WTC11 (cell line): Measurements from ENCODE around the gene NR1D1. TPM values are rescaled to one million over a fixed set of nuclear protein-coding genes. Genes with fewer than 3 reads are reported as not detected.

Experiments used
- ATAC-seq: fragments of 200-7000 bp; cut with Tn5 transposase; 2 replicates; pipeline ENCODE4 v1.10.0; 2021; ENCODE audit warnings: mild to moderate bottlenecking, moderate library complexity
- CTCF ChIA-PET: fragments of 300-600 bp; sonication (Branson Sonifier 250); formaldehyde crosslinking; loops from one replicate; lab custom pipeline; 2021; ENCODE audit warnings: antibody characterized with exemption; lab: Charles Lee
- POLR2A ChIA-PET: fragments of 350-600 bp; sonication (Branson Sonifier 250); formaldehyde crosslinking; loops from one replicate; lab custom pipeline; 2021; ENCODE audit warnings: antibody characterized with exemption; lab: Charles Lee
- DNase-seq: peaks from one replicate; pipeline ENCODE4 v3.0.0; 2021; ENCODE audit warnings: low spot score
- H3K27ac Mint-ChIP-seq: 2 replicates; pipeline ENCODE4 v1.8.0; 2021; ENCODE audit warnings: mixed read lengths
- H3K27me3 Mint-ChIP-seq: 2 replicates; pipeline ENCODE4 v1.8.0; 2021; ENCODE audit warnings: low read depth, mild to moderate bottlenecking, moderate library complexity, mixed read lengths
- H3K36me3 Mint-ChIP-seq: 2 replicates; pipeline ENCODE4 v1.8.0; 2021; ENCODE audit warnings: mixed read lengths
- H3K4me1 Mint-ChIP-seq: 2 replicates; pipeline ENCODE4 v1.8.0; 2022; ENCODE audit warnings: mixed read lengths
- H3K4me3 Mint-ChIP-seq: 2 replicates; pipeline ENCODE4 v1.8.0; 2021; ENCODE audit warnings: mild to moderate bottlenecking, moderate library complexity, mixed read lengths
- H3K9me3 Mint-ChIP-seq: 2 replicates; pipeline ENCODE4 v1.8.0; 2021; ENCODE audit warnings: mixed read lengths
- ARID4B ChIP-seq: sonication (generic); formaldehyde crosslinking; IDR thresholded peaks from 2 replicates; pipeline ENCODE4 v1.8.0; 2023; ENCODE audit warnings: missing genetic modification reagents, mild to moderate bottlenecking, borderline replicate concordance
- ESRRA ChIP-seq: sonication (generic); formaldehyde crosslinking; IDR thresholded peaks from 2 replicates; pipeline ENCODE4 v1.8.1; 2022; ENCODE audit warnings: mild to moderate bottlenecking, missing genetic modification reagents, borderline replicate concordance
- FOXJ3 ChIP-seq: sonication (generic); formaldehyde crosslinking; IDR thresholded peaks from 2 replicates; pipeline ENCODE4 v1.9.0; 2021; ENCODE audit warnings: missing genetic modification reagents, mild to moderate bottlenecking, borderline replicate concordance
- FOXP1 ChIP-seq: sonication (generic); formaldehyde crosslinking; IDR thresholded peaks from 2 replicates; pipeline ENCODE4 v1.8.0; 2022; ENCODE audit warnings: missing genetic modification reagents, mild to moderate bottlenecking, moderate library complexity, borderline replicate concordance
- IRF2 ChIP-seq: sonication (generic); formaldehyde crosslinking; IDR thresholded peaks from 2 replicates; pipeline ENCODE4 v1.8.0; 2022; ENCODE audit warnings: low read depth, missing genetic modification reagents, borderline replicate concordance
- MLX ChIP-seq: sonication (generic); formaldehyde crosslinking; IDR thresholded peaks from 2 replicates; pipeline ENCODE4 v1.8.1; 2023; ENCODE audit warnings: mild to moderate bottlenecking, missing genetic modification reagents, moderate library complexity
- NR2C2 ChIP-seq: sonication (generic); formaldehyde crosslinking; IDR thresholded peaks from 2 replicates; pipeline ENCODE4 v1.8.0; 2022; ENCODE audit warnings: mild to moderate bottlenecking, missing genetic modification reagents
- SMAD3 ChIP-seq: sonication (generic); formaldehyde crosslinking; IDR thresholded peaks from 2 replicates; pipeline ENCODE4 v1.8.0; 2022; ENCODE audit warnings: missing genetic modification reagents, mild to moderate bottlenecking, borderline replicate concordance
- STAT6 ChIP-seq: sonication (generic); formaldehyde crosslinking; conservative IDR thresholded peaks from 2 replicates; pipeline ENCODE4 v1.8.1; 2023; ENCODE audit warnings: mild to moderate bottlenecking, low read depth, missing genetic modification reagents, moderate library complexity
- TEAD4 ChIP-seq: sonication (generic); formaldehyde crosslinking; IDR thresholded peaks from 2 replicates; pipeline ENCODE4 v1.8.0; 2022; ENCODE audit warnings: mild to moderate bottlenecking, missing genetic modification reagents
- ZNF121 ChIP-seq: sonication (generic); formaldehyde crosslinking; IDR thresholded peaks from 2 replicates; pipeline ENCODE4 v1.8.0; 2023; ENCODE audit warnings: missing genetic modification reagents
- ZNF416 ChIP-seq: fragments of 250-450 bp; sonication (Bioruptor Pico); IDR thresholded peaks from 2 replicates; pipeline ENCODE4 v1.9.0; 2021; ENCODE audit warnings: mild to moderate bottlenecking, inconsistent platforms
- total RNA-seq: library from RNA; stranded (reverse); gene quantifications from 3 replicates; pipeline ENCODE4 v1.2.3, GENCODE V29; 2021

Gene NR1D1
- total RNA-seq, 1 experiment from 2014 or later = 5.6 TPM

GRCh38 chr17:40067710-40068109 lies 32.7 kb downstream of the NR1D1 start:
- DNase-seq = no peak
- POLR2A ChIA-PET = no interaction called here
- Mint-ChIP-seq H3K36me3 (no peaks in the 10 kb centered on the region), H3K27ac (no peak overlapping the region; the same call in 1 of the 2 replicates), H3K9me3 (no peaks in the 10 kb centered on the region), H3K4me3 (0 out of 2 replicates have a peak overlapping the region, but pooled peaks have one; percentile 6), H3K27me3 (peaks cover 15% of the 10 kb centered on the region), H3K4me1 (peaks cover 74% of the 10 kb centered on the region)
- ATAC-seq = no peak
- TF ChIP-seq FOXJ3 (CRISPR knock-in tag) = no peak
- TF ChIP-seq ZNF121 = peak; percentile 9; the same call in 1 of the 2 replicates
- CTCF ChIA-PET = interaction anchor here (1.1 to 11.2 kb wide), 5 partner anchors 9 to 44 kb away, joined by 3 to 252 read pairs (median 58); no protein-coding TSS in a partner anchor

GRCh38 chr17:40065769-40066510 lies 34.4 kb downstream of the NR1D1 start:
- Mint-ChIP-seq H3K9me3 (no peaks in the 10 kb centered on the region), H3K36me3 (no peaks in the 10 kb centered on the region), H3K27me3 (peaks cover 27% of the 10 kb centered on the region), H3K4me3 (no peak overlapping the region), H3K4me1 (peaks cover 76% of the 10 kb centered on the region), H3K27ac (no peak overlapping the region)
- no peak for DNase-seq
- TF ChIP-seq TEAD4 (CRISPR knock-in tag) (no peak), FOXP1 (CRISPR knock-in tag) (no peak), MLX (no peak), STAT6 (CRISPR knock-in tag) (no peak), ARID4B (CRISPR knock-in tag) (no peak), NR2C2 (no peak), IRF2 (CRISPR knock-in tag) (no peak), ZNF416 (no peak), SMAD3 (no peak), ESRRA (CRISPR knock-in tag) (no peak)
- POLR2A ChIA-PET = interaction anchor here (0.6 kb wide), 1 partner anchor 26 kb away, joined by 5 read pairs; no protein-coding TSS in a partner anchor
- ATAC-seq = no peak
- CTCF ChIA-PET = interaction anchor here (0.6 to 11.2 kb wide), 15 partner anchors 8 to 279 kb away, joined by 3 to 252 read pairs (median 5); partner anchors contain the start of genes MED24 and WIPF2
